ENCODE data around the gene RPL21.
"Not testable (repeated sequence)": the region's sequence is repeated elsewhere in the genome, so short reads cannot be mapped to it uniquely, and the experiment has no call there.

Gene RPL21

GRCh38 chr13:27251166-27252091 lies at the start of gene RPL21:
Gene RPL21, plus strand, starts transcription at chr13:27251558. Its CDS starts 2,219 bp downstream, at chr13:27253777.
- peak; percentile 83 for DNase-seq (ENCODE audit: low read depth)

GRCh38 chr13:27201661-27202060 lies 49.7 kb upstream of the RPL21 start:
- DNase-seq (ENCODE audit: low read depth) = no peak

GRCh38 chr13:27203186-27203585 lies 48.2 kb upstream of the RPL21 start:
- DNase-seq (ENCODE audit: low read depth) = no peak

- no peak for DNase-seq (ENCODE audit: low read depth)
These were observed 47.5 kb upstream of the RPL21 start for GRCh38 chr13:27203854-27204253.

GRCh38 chr13:27208514-27208913 lies 42.8 kb upstream of the RPL21 start:
- no peak for DNase-seq (ENCODE audit: low read depth)

GRCh38 chr13:27211271-27211670 lies 40.1 kb upstream of the RPL21 start:
- no peak for DNase-seq (ENCODE audit: low read depth)

- no peak for DNase-seq (ENCODE audit: low read depth)
These were observed 39.5 kb upstream of the RPL21 start for GRCh38 chr13:27211771-27212364.

GRCh38 chr13:27213386-27213785 lies 38.0 kb upstream of the RPL21 start:
- not testable (repeated sequence) for DNase-seq (ENCODE audit: low read depth)

GRCh38 chr13:27217791-27218190 lies 33.6 kb upstream of the RPL21 start:
- not testable (repeated sequence) for DNase-seq (ENCODE audit: low read depth)

- not testable (repeated sequence) for DNase-seq (ENCODE audit: low read depth)
These were observed 32.5 kb upstream of the RPL21 start for GRCh38 chr13:27218861-27219260.

GRCh38 chr13:27219611-27220010 lies 31.7 kb upstream of the RPL21 start:
- DNase-seq (ENCODE audit: low read depth) = no peak

- DNase-seq (ENCODE audit: low read depth) = not testable (repeated sequence)
These were observed 29.3 kb upstream of the RPL21 start for GRCh38 chr13:27222100-27222499.

- DNase-seq (ENCODE audit: low read depth) = no peak
These were observed 24.4 kb upstream of the RPL21 start for GRCh38 chr13:27226991-27227390.

GRCh38 chr13:27228131-27228530 lies 23.2 kb upstream of the RPL21 start:
- no peak for DNase-seq (ENCODE audit: low read depth)

- no peak for DNase-seq (ENCODE audit: low read depth)
These were observed 21.7 kb upstream of the RPL21 start for GRCh38 chr13:27229642-27230041.

- DNase-seq (ENCODE audit: low read depth) = no peak
These were observed 17.4 kb upstream of the RPL21 start for GRCh38 chr13:27233964-27234363.

GRCh38 chr13:27236478-27236877 lies 14.9 kb upstream of the RPL21 start:
- DNase-seq (ENCODE audit: low read depth) = no peak

GRCh38 chr13:27242702-27243101 lies 8.7 kb upstream of the RPL21 start:
- DNase-seq (ENCODE audit: low read depth) = no peak

- DNase-seq (ENCODE audit: low read depth) = no peak
These were observed 5.7 kb upstream of the RPL21 start for GRCh38 chr13:27245610-27246009.

GRCh38 chr13:27250833-27251165 lies 559 bp upstream of the RPL21 start:
- DNase-seq (ENCODE audit: low read depth) = no peak

- DNase-seq (ENCODE audit: low read depth) = no peak
These were observed 1.1 kb downstream of the RPL21 start for GRCh38 chr13:27252467-27252866.

- no peak for DNase-seq (ENCODE audit: low read depth)
These were observed 5.8 kb downstream of the RPL21 start for GRCh38 chr13:27257233-27257568.

GRCh38 chr13:27257648-27258253 lies 6.4 kb downstream of the RPL21 start:
- DNase-seq (ENCODE audit: low read depth) = no peak
